ENCODE results near the gene TAS2R20.

GRCh38 chr12:11023387-11023786 lies 25.3 kb upstream of the TAS2R20 start:
- no peak for TF ChIP-seq MYC (IDR thresholded peaks at IDR 0.05; ENCODE audit: low read depth, low read length)
- no peak for TF ChIP-seq CTCF (IDR thresholded peaks at IDR 0.05; ENCODE audit: low read depth, low read length)
- TF ChIP-seq POLR2A (IDR thresholded peaks at IDR 0.05; ENCODE audit: extremely low read depth, insufficient read length): no peak
